HepG2 (cell line): ENCODE measurements around the gene ESPN. TPM values are rescaled to one million over a fixed set of nuclear protein-coding genes. Genes with fewer than 3 reads are reported as not detected.

Experiments
- GTF3A ChIP-seq: sonication (generic); formaldehyde crosslinking; conservative IDR thresholded peaks from 2 replicates; pipeline ENCODE4 v1.4.0; 2020; ENCODE audit warnings: mild to moderate bottlenecking, missing genetic modification reagents
- HNRNPK ChIP-seq: fragments of 200-400 bp; formaldehyde crosslinking; IDR thresholded peaks from 2 replicates; pipeline ENCODE4 v1.6.1; 2018; ENCODE audit warnings: low read length, low read depth, moderate library complexity, mild to moderate bottlenecking; ENCODE audit not compliant: poor library complexity, severe bottlenecking
- HNRNPL ChIP-seq: fragments of 200-400 bp; formaldehyde crosslinking; IDR thresholded peaks from 2 replicates; pipeline ENCODE4 v1.6.1; 2017; ENCODE audit warnings: mild to moderate bottlenecking, low read depth, low read length
- HNRNPUL1 ChIP-seq: fragments of 200-400 bp; formaldehyde crosslinking; IDR thresholded peaks from 2 replicates; pipeline ENCODE4 v1.6.1; 2017; ENCODE audit warnings: low read depth, mild to moderate bottlenecking, low read length, moderate library complexity
- MIER3 ChIP-seq: IDR thresholded peaks from 2 replicates; pipeline ENCODE4 v1.6.1; 2016; ENCODE audit warnings: missing compliant biosample characterization, borderline replicate concordance
- MLXIP ChIP-seq: sonication (generic); formaldehyde crosslinking; IDR thresholded peaks from 2 replicates; pipeline ENCODE4 v1.9.0; 2021; ENCODE audit warnings: missing genetic modification reagents, borderline replicate concordance
- RAD21 ChIP-seq: fragments of 450-650 bp; formaldehyde crosslinking; IDR thresholded peaks from 2 replicates; pipeline ENCODE4 v1.5.0; 2020; ENCODE audit warnings: mild to moderate bottlenecking
- ZBTB46 ChIP-seq: sonication (generic); formaldehyde crosslinking; IDR thresholded peaks from 2 replicates; pipeline ENCODE4 v1.4.0; 2020; ENCODE audit warnings: mild to moderate bottlenecking, missing genetic modification reagents, borderline replicate concordance
- ZNF136 ChIP-seq: sonication (generic); formaldehyde crosslinking; IDR thresholded peaks from 2 replicates; pipeline ENCODE4 v1.8.1; 2022; ENCODE audit warnings: low read depth, mild to moderate bottlenecking, moderate library complexity, missing genetic modification reagents
- ZNF510 ChIP-seq: sonication (generic); formaldehyde crosslinking; IDR thresholded peaks from 2 replicates; pipeline ENCODE4 v1.4.0; 2020; ENCODE audit warnings: low read depth, mild to moderate bottlenecking, missing genetic modification reagents
- ZNF75D ChIP-seq: sonication (generic); formaldehyde crosslinking; IDR thresholded peaks from 2 replicates; pipeline ENCODE4 v1.8.1; 2023; ENCODE audit warnings: missing genetic modification reagents, mild to moderate bottlenecking, borderline replicate concordance
- ZSCAN25 ChIP-seq: sonication (generic); formaldehyde crosslinking; IDR thresholded peaks from 2 replicates; pipeline ENCODE4 v1.8.0; 2022; ENCODE audit warnings: mild to moderate bottlenecking, missing genetic modification reagents
- polyA plus RNA-seq, 8 experiments: library from polyadenylated mRNA; depleted of rRNA in 3 of 8; stranded (reverse) in 7 of 8; unstranded in 1 of 8; fragments of >200 nt; fragmentation: Illumina TruSeq in 4 of 8; extraction: Trizol in 4 of 8; gene quantifications; 2 replicates each; pipeline versions ENCODE4 v1.2.1 to v1.2.3, GENCODE V29; 2011 to 2016; ENCODE audit warnings: low read depth in 4 of 8, missing spikeins in 1 of 8, mixed read lengths in 1 of 8; ENCODE audit not compliant: insufficient read depth in 1 of 8
- total RNA-seq, 5 experiments: library from RNA; depleted of rRNA; stranded (reverse); fragments of >200 nt; fragmentation: Illumina TruSeq; extraction: Trizol; gene quantifications; 2 replicates each; pipeline ENCODE4 v1.2.3, GENCODE V29; 2016; ENCODE audit warnings: low read depth in 1 of 5
- TF ChIP-seq, protein P1 (sequence below): sonication (generic); formaldehyde crosslinking; IDR thresholded peaks from 2 replicates; pipeline ENCODE4 v1.5.1; 2020; ENCODE audit warnings: mild to moderate bottlenecking, missing genetic modification reagents, moderate library complexity
- TF ChIP-seq, protein P2 (sequence below): sonication (generic); formaldehyde crosslinking; IDR thresholded peaks from 2 replicates; pipeline ENCODE4 v1.9.0; 2021; ENCODE audit warnings: mild to moderate bottlenecking, missing genetic modification reagents

The ESPN gene
- total and polyA plus RNA-seq, 2 of the 13 experiments (the other 11 are each of a cell fraction or from before 2014, with no cell fraction given) = 48.6 to 54.2 TPM

- peak; percentile 33; the same call in 1 of the 2 replicates for TF ChIP-seq MIER3
- no peak for TF ChIP-seq MLXIP (CRISPR knock-in tag)
- TF ChIP-seq, protein P1, sequence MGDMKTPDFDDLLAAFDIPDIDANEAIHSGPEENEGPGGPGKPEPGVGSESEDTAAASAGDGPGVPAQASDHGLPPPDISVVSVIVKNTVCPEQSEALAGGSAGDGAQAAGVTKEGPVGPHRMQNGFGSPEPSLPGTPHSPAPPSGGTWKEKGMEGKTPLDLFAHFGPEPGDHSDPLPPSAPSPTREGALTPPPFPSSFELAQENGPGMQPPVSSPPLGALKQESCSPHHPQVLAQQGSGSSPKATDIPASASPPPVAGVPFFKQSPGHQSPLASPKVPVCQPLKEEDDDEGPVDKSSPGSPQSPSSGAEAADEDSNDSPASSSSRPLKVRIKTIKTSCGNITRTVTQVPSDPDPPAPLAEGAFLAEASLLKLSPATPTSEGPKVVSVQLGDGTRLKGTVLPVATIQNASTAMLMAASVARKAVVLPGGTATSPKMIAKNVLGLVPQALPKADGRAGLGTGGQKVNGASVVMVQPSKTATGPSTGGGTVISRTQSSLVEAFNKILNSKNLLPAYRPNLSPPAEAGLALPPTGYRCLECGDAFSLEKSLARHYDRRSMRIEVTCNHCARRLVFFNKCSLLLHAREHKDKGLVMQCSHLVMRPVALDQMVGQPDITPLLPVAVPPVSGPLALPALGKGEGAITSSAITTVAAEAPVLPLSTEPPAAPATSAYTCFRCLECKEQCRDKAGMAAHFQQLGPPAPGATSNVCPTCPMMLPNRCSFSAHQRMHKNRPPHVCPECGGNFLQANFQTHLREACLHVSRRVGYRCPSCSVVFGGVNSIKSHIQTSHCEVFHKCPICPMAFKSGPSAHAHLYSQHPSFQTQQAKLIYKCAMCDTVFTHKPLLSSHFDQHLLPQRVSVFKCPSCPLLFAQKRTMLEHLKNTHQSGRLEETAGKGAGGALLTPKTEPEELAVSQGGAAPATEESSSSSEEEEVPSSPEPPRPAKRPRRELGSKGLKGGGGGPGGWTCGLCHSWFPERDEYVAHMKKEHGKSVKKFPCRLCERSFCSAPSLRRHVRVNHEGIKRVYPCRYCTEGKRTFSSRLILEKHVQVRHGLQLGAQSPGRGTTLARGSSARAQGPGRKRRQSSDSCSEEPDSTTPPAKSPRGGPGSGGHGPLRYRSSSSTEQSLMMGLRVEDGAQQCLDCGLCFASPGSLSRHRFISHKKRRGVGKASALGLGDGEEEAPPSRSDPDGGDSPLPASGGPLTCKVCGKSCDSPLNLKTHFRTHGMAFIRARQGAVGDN = peak; percentile 62; the same call in 1 of the 2 replicates
- no peak for TF ChIP-seq ZNF510
- no peak for TF ChIP-seq ZNF136 (CRISPR knock-in tag)
- TF ChIP-seq HNRNPL = peak; percentile 47; the same call in 1 of the 2 replicates
- TF ChIP-seq RAD21 (CRISPR knock-in tag) = peak; percentile 75
- TF ChIP-seq ZBTB46 (CRISPR knock-in tag) = no peak
- no peak for TF ChIP-seq HNRNPUL1
- TF ChIP-seq, protein P2, sequence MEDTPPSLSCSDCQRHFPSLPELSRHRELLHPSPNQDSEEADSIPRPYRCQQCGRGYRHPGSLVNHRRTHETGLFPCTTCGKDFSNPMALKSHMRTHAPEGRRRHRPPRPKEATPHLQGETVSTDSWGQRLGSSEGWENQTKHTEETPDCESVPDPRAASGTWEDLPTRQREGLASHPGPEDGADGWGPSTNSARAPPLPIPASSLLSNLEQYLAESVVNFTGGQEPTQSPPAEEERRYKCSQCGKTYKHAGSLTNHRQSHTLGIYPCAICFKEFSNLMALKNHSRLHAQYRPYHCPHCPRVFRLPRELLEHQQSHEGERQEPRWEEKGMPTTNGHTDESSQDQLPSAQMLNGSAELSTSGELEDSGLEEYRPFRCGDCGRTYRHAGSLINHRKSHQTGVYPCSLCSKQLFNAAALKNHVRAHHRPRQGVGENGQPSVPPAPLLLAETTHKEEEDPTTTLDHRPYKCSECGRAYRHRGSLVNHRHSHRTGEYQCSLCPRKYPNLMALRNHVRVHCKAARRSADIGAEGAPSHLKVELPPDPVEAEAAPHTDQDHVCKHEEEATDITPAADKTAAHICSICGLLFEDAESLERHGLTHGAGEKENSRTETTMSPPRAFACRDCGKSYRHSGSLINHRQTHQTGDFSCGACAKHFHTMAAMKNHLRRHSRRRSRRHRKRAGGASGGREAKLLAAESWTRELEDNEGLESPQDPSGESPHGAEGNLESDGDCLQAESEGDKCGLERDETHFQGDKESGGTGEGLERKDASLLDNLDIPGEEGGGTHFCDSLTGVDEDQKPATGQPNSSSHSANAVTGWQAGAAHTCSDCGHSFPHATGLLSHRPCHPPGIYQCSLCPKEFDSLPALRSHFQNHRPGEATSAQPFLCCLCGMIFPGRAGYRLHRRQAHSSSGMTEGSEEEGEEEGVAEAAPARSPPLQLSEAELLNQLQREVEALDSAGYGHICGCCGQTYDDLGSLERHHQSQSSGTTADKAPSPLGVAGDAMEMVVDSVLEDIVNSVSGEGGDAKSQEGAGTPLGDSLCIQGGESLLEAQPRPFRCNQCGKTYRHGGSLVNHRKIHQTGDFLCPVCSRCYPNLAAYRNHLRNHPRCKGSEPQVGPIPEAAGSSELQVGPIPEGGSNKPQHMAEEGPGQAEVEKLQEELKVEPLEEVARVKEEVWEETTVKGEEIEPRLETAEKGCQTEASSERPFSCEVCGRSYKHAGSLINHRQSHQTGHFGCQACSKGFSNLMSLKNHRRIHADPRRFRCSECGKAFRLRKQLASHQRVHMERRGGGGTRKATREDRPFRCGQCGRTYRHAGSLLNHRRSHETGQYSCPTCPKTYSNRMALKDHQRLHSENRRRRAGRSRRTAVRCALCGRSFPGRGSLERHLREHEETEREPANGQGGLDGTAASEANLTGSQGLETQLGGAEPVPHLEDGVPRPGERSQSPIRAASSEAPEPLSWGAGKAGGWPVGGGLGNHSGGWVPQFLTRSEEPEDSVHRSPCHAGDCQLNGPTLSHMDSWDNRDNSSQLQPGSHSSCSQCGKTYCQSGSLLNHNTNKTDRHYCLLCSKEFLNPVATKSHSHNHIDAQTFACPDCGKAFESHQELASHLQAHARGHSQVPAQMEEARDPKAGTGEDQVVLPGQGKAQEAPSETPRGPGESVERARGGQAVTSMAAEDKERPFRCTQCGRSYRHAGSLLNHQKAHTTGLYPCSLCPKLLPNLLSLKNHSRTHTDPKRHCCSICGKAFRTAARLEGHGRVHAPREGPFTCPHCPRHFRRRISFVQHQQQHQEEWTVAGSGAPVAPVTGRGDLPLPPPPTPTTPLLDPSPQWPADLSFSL = no peak
- no peak for TF ChIP-seq ZNF75D
- TF ChIP-seq HNRNPK = no peak
- TF ChIP-seq ZSCAN25 = no peak
- no peak for TF ChIP-seq GTF3A (CRISPR knock-in tag)
Observed at GRCh38 chr1:6464514-6464836, 39.9 kb downstream of the ESPN start (continued).
